Measurements from ENCODE around the gene FBXL14.

FBXL14 gene

GRCh38 chr12:1529228-1529861 lies 65.0 kb downstream of the FBXL14 start:
- Histone ChIP-seq H3K4me3 (peak overlapping the region; percentile 71), H3K27ac (no peak overlapping the region)
- no peak for DNase-seq (ENCODE audit: low spot score)
- TF ChIP-seq CTCF (IDR thresholded peaks at IDR 0.05), result no peak

DNA sequence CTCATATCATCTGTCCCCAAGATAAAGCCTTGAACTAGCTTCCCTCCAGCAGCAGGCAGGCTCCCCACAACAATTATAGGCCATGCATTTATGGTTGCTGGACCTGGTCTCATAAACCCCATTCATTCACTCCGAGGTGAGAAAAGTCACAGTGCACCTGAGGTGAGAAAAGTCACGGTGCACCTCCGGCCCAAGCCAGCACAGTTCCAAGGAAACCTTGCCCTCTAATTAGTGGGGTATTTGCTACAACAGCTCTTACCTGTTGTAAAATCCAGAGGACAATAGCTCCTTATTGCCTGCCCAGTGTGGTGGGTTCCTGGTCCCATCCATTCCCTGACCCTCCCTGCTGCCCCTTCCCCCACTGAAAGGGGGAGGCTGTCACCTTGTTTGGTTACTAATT lies 65.6 kb downstream of the FBXL14 start:
- no peak overlapping the region for H3K4me3 ChIP-seq
- no peak for TF ChIP-seq CTCF (IDR thresholded peaks at IDR 0.05)
- no peak overlapping the region for H3K27ac ChIP-seq
- no peak for DNase-seq (ENCODE audit: low spot score)

- no peak overlapping the region for H3K4me3 ChIP-seq
- no peak overlapping the region for H3K27ac ChIP-seq
- DNase-seq (ENCODE audit: low spot score), result no peak
- no peak for TF ChIP-seq CTCF (IDR thresholded peaks at IDR 0.05)
Measured at GRCh38 chr12:1527789-1528188, 66.6 kb downstream of the FBXL14 start.

DNA sequence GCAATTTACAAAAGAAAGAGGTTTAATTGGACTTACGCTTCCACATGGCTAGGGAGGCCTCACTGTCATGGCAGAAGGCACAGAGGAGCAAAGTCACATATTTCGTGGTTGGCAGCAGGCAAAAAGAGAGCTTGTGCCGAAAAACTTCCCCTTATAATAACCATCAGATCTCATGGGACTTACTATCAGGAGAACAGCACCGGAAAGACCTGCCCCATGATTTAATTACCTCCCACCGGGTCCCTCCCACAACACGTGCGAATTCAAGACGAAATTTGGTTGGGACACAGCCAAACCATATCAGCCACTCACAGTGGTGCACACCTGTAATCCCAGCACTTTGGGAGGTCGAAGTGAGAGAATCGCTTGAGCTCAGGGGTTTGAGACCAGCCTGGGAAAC lies 68.5 kb downstream of the FBXL14 start:
- no peak for DNase-seq (ENCODE audit: low spot score)
- Histone ChIP-seq H3K27ac (no peak overlapping the region), H3K4me3 (no peak overlapping the region)
- TF ChIP-seq CTCF (IDR thresholded peaks at IDR 0.05), result no peak

DNA sequence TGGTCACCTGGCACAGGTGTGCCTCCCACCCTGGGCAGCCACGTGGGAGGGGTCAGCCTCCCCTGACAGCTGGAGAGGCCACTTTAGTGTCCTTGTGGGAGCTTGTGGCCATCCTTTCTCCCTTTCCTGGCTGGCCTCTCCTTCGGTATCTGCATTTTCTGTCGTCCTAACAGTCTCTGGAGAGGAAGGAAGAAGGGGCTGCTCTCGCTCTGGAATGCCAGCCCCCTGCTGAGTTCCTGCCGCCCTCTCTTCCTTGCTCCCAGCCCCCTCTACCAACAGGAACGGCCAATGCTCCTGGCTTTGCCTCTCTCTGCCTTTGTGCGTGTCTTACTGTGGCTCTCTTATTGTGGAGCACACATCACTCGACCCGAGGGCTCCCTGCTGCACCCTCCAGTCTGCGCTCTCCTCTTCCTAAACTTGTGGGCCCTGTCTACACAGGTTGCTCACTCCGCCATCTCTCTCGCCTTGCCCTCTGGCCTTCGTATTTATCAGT lies 70.8 kb downstream of the FBXL14 start:
- no peak for TF ChIP-seq CTCF (IDR thresholded peaks at IDR 0.05)
- DNase-seq (ENCODE audit: low spot score), result peak; percentile 47

GRCh38 chr12:1523046-1523445 lies 71.3 kb downstream of the FBXL14 start:
- no peak overlapping the region for H3K4me3 ChIP-seq
- H3K27ac ChIP-seq, result no peak overlapping the region
- no peak for TF ChIP-seq CTCF (IDR thresholded peaks at IDR 0.05)
- DNase-seq (ENCODE audit: low spot score), result peak; percentile 49

More for the DNA sequence above, 70.8 kb downstream of the FBXL14 start:
- H3K27ac ChIP-seq, result no peak overlapping the region
- no peak overlapping the region for H3K4me3 ChIP-seq

- Histone ChIP-seq H3K27ac (no peak overlapping the region), H3K4me3 (no peak overlapping the region)
- no peak for TF ChIP-seq CTCF (IDR thresholded peaks at IDR 0.05)
- DNase-seq (ENCODE audit: low spot score), result peak; percentile 47
Measured at GRCh38 chr12:1519642-1520041, 74.7 kb downstream of the FBXL14 start.
